ENCODE measurements around the gene NAPB. TPM values are rescaled to one million over a fixed set of nuclear protein-coding genes. Genes with fewer than 3 reads are reported as not detected.

The NAPB gene
- 5.1 and 6.4 TPM in 2 replicates for total RNA-seq

DNA sequence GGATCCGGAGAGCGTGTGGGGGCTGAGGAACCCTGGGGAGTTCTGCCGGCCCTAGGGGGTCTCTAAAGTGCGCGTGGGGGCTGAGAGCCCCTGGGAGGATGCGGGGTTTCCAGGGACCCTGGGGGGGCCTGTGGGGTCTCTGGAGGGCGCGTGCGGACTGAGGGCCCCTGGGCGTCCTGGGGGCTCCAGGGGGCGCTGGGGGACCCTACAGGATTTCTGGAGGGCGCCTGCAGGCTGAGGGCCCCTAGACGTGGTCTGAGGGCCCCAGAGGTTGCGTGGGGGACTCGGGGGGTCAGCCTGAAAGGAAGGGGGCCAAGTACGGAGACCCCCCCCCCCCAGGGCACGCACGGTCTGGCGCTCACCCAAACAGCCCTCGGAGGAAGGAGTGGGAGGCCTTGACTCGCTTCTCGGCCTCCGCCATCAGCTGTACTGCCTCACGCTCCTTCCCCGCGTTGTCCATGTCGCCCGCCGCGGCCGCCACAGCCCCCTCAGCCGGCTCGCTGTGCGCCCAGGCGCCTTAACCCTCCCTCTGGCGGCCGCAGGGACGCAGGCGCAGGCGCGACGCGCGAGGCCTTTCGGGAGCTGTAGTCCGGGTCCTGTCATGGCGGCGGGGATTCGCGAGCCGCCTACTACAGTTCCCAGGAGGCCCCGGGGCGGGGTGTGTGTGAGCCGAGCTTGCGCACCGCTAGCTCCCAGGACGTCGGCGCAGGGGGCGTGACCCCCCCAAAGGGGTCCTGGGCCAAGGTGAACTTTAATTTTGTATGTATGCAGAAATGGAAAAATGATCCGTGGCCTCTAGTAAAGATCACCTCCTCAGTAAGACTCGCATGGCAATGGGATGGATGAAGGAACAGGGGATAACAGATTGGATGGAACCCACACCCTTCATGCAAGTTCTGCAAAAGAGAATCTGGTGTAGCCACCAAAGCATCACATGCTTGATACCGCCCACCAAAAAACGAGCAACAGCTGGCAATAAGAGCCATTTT, at the start of gene NAPB:
NAPB (minus strand) TSS at position 546 of the 989 bp plus-strand sequence; CDS start at position 460, 86 bp downstream.

GRCh38 chr20:23452776-23453175, 31.5 kb upstream of the NAPB start, which contains the start of gene CST11:
TSS of gene CST11 (minus strand) at chr20:23452876. CDS start at chr20:23452811, 65 bp downstream.

DNA sequence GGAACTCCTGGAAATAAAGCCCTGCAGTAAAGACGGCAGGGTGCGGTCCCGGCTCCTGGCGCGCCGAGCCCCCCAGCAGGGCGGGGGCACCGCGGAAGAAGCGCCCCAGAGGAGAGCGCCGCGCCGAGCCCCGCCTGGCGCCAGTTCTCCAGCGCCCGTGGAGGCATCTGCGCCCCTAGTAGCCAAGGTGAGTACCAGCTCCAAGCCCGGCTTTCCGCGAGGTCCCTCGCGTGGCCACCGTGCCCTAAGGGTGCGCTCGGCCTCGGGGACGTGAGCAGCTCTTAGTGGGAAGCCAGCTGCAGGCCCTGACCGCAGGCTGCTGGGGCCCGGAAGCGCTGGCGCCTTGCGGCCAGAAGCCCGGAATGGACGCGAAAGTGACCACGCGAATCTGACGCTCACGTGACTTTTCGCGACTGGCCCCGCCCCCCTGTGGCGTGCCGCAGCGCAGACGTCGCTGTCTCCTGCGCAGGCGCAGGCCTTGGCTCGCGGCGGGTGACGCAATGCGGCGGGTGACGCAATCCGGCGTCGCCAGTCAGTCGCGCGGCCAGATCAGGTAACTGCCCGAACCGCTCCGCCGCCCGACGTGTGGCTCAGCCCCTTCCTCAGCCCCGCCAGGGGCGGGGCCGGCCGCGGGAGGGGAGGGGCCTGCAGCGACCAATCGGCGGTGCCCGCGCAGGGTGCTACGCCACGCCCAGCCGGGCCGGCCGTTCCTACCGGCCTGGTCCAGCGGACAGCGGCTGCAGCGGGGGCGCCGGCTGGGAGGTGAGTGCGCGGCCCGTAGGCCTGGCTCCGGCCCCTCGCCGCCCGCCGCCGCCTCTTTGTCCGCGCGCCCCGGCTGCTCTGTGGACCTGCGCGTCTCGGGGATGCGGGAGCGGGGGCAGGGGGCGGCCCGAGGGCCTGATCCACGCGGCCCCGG, 59.6 kb downstream of the NAPB start, which contains the start of gene GZF1:
GZF1 (plus strand) TSS at position 707 of the 916 bp plus-strand sequence. CDS start 2,202 bp downstream, outside the sequence.

DNA sequence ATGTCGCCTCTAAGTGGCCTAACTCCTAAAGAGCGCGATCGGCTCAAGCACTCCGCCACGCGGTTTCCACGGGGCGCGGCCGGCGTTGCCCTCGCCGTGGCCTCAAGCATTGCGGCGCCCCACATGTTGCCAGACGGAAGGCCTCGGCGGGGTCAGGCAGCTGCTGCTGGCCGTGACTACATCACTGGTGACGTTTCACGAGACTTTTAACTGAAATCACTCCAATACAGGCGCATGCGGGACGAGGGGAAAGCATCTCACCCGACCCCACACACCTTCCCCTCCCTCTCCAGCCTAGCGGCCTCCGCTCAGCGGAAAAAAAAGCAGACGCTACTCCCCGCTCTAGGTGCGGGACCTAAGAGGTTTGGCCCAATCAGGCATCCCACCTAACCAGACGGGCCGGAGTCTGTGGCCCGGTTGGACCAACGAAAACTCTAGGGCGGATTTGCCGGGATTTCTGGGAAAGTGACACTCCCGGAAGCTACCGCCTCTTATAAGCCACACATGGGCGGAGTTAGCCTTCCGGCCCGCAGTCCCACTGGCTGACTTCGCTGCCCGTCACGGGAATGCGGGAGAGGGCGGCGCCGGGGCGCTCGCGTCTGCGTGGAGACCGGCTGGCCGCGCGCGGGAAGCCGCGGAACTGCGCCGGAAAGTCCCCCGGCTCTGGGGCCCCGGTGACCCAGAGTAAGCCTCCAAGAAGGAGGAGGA, 70.9 kb downstream of the NAPB start, which contains the start of gene NXT1:
NXT1 (plus strand) TSS at position 596 of the 708 bp plus-strand sequence. CDS start 3,251 bp downstream, outside the sequence.

Other genes starting within 250 kb of the NAPB start
- gene NXT1, start 70.7 kb downstream of the NAPB start, total RNA-seq, result 48.7 and 61.8 TPM in 2 replicates
- 14.1 and 15.2 TPM in 2 replicates for gene GZF1, start 59.3 kb downstream of the NAPB start, total RNA-seq
- not detected in 2 replicates for gene CSTL1, start 18.2 kb upstream of the NAPB start, total RNA-seq
- gene CST11, start 31.4 kb upstream of the NAPB start, total RNA-seq, result not detected in 2 replicates
- gene CST8, start 69.6 kb upstream of the NAPB start, total RNA-seq, result not detected in 2 replicates
- gene CST9L, start 147.0 kb upstream of the NAPB start, total RNA-seq, result not detected in 2 replicates
- gene CST9, start 184.4 kb upstream of the NAPB start, total RNA-seq, result not detected in 2 replicates
- 209 and 213 TPM in 2 replicates for gene CST3, start 216.5 kb upstream of the NAPB start, total RNA-seq